H9 (cell line): Measurements from ENCODE around the gene GOLGA6L7. TPM values are rescaled to one million over a fixed set of nuclear protein-coding genes. Genes with fewer than 3 reads are reported as not detected.
"Not testable (repeated sequence)": the region's sequence is repeated elsewhere in the genome, so short reads cannot be mapped to it uniquely, and the experiment has no call there.

ENCODE experiments used
- DNase-seq: peaks from one replicate; pipeline ENCODE4 v3.0.0-alpha.2; 2017
- H2AFZ ChIP-seq: one replicate; pipeline ENCODE4 v1.6.1; 2013; ENCODE audit warnings: mild to moderate bottlenecking, low read length, control low read depth, moderate library complexity
- H2AK5ac ChIP-seq: 2 replicates; pipeline ENCODE4 v1.6.1; 2013; ENCODE audit warnings: low read length, control low read depth, mixed read lengths; ENCODE audit not compliant: insufficient read length
- H2BK120ac ChIP-seq: one replicate; pipeline ENCODE4 v1.6.1; 2013; ENCODE audit warnings: low read depth, mild to moderate bottlenecking, low read length, control low read depth, inconsistent platforms; ENCODE audit not compliant: poor library complexity, severe bottlenecking
- H2BK12ac ChIP-seq: 2 replicates; pipeline ENCODE4 v1.6.1; 2013; ENCODE audit warnings: low read length, control low read depth, mixed read lengths, low read depth; ENCODE audit not compliant: insufficient read length
- H2BK15ac ChIP-seq: 2 replicates; pipeline ENCODE4 v1.6.1; 2013; ENCODE audit warnings: low read depth, low read length, control low read depth
- H2BK20ac ChIP-seq: one replicate; pipeline ENCODE4 v1.6.1; 2013; ENCODE audit warnings: low read depth, mild to moderate bottlenecking, low read length, control low read depth, inconsistent platforms; ENCODE audit not compliant: poor library complexity, severe bottlenecking
- H2BK5ac ChIP-seq: 2 replicates; pipeline ENCODE4 v1.6.1; 2013; ENCODE audit warnings: low read length, control low read depth, mixed read lengths; ENCODE audit not compliant: insufficient read length
- H3K14ac ChIP-seq: 2 replicates; pipeline ENCODE4 v1.6.1; 2013; ENCODE audit warnings: low read length, control low read depth; ENCODE audit not compliant: insufficient read depth
- H3K18ac ChIP-seq: 2 replicates; pipeline ENCODE4 v1.6.1; 2013; ENCODE audit warnings: low read depth, mild to moderate bottlenecking, mixed read lengths, low read length, control low read depth; ENCODE audit not compliant: insufficient read length
- H3K23ac ChIP-seq: 2 replicates; pipeline ENCODE4 v1.6.1; 2013; ENCODE audit warnings: low read length, control low read depth, mixed read lengths, low read depth; ENCODE audit not compliant: insufficient read length
- H3K23me2 ChIP-seq: 2 replicates; pipeline ENCODE4 v1.6.1; 2013; ENCODE audit warnings: low read depth, mild to moderate bottlenecking, mixed read lengths, low read length, control low read depth; ENCODE audit not compliant: insufficient read length, poor library complexity, severe bottlenecking
- H3K27ac ChIP-seq: 2 replicates; pipeline ENCODE4 v1.5.1; 2013; ENCODE audit warnings: low read length, control low read depth, mixed read lengths, low read depth; ENCODE audit not compliant: insufficient read length
- H3K27me3 ChIP-seq: 2 replicates; pipeline ENCODE4 v1.6.1; 2013; ENCODE audit warnings: low read length, control low read depth, inconsistent platforms; ENCODE audit not compliant: insufficient read depth
- H3K4ac ChIP-seq: 2 replicates; pipeline ENCODE4 v1.6.1; 2013; ENCODE audit warnings: low read depth, mild to moderate bottlenecking, control low read depth, inconsistent platforms, low read length, moderate library complexity
- H3K4me1 ChIP-seq: 2 replicates; pipeline ENCODE4 v1.6.1; 2013; ENCODE audit warnings: low read length, control low read depth, inconsistent platforms; ENCODE audit not compliant: insufficient read depth
- H3K4me2 ChIP-seq: 2 replicates; pipeline ENCODE4 v1.6.1; 2013; ENCODE audit warnings: low read length, control low read depth, mixed read lengths; ENCODE audit not compliant: insufficient read length, insufficient read depth
- H3K56ac ChIP-seq: 2 replicates; pipeline ENCODE4 v1.6.1; 2013; ENCODE audit warnings: low read depth, mild to moderate bottlenecking, mixed read lengths, low read length, control low read depth; ENCODE audit not compliant: insufficient read length
- H3K79me1 ChIP-seq: 2 replicates; pipeline ENCODE4 v1.6.1; 2013; ENCODE audit warnings: low read depth, mild to moderate bottlenecking, moderate library complexity, low read length, control low read depth, inconsistent platforms; ENCODE audit not compliant: insufficient read depth, poor library complexity, severe bottlenecking
- H3K79me2 ChIP-seq: 2 replicates; pipeline ENCODE4 v1.6.1; 2013; ENCODE audit warnings: low read length, control low read depth, inconsistent platforms; ENCODE audit not compliant: insufficient read depth
- H3K9ac ChIP-seq: 2 replicates; pipeline ENCODE4 v1.6.1; 2013; ENCODE audit warnings: low read length, control low read depth, mixed read lengths; ENCODE audit not compliant: insufficient read length; ENCODE audit errors: extremely low read depth
- H3K9me3 ChIP-seq: one replicate; pipeline ENCODE4 v1.6.1; 2013; ENCODE audit warnings: low read depth, low read length, inconsistent platforms; ENCODE audit not compliant: control insufficient read depth
- H3T11ph ChIP-seq: one replicate; pipeline ENCODE4 v1.6.1; 2013; ENCODE audit warnings: mild to moderate bottlenecking, low read length, control low read depth, inconsistent platforms
- H4K20me1 ChIP-seq: one replicate; pipeline ENCODE4 v1.6.1; 2013; ENCODE audit not compliant: control insufficient read depth, insufficient read length, insufficient read depth
- H4K5ac ChIP-seq: 2 replicates; pipeline ENCODE4 v1.6.1; 2013; ENCODE audit warnings: low read depth, mild to moderate bottlenecking, mixed read lengths, low read length, control low read depth; ENCODE audit not compliant: insufficient read length
- H4K8ac ChIP-seq: replicated peaks from 2 replicates; pipeline ENCODE4 v1.6.1; 2013; ENCODE audit warnings: low read length, control low read depth, mixed read lengths, low read depth; ENCODE audit not compliant: insufficient read length
- H4K91ac ChIP-seq: 2 replicates; pipeline ENCODE4 v1.6.1; 2013; ENCODE audit warnings: low read depth, mild to moderate bottlenecking, moderate library complexity, mixed read lengths, low read length, control low read depth; ENCODE audit not compliant: insufficient read length
- H3K27ac Mint-ChIP-seq, 3 experiments: 2 replicates in 2 of 3; 3 replicates in 1 of 3; pipeline ENCODE4 v1.8.0; 2020 to 2021; ENCODE audit warnings: mixed read lengths in 3 of 3, mild to moderate bottlenecking in 1 of 3, moderate library complexity in 1 of 3
- H3K27me3 Mint-ChIP-seq: 2 replicates; pipeline ENCODE4 v1.8.0; 2021; ENCODE audit warnings: low read depth, mild to moderate bottlenecking, moderate library complexity, mixed read lengths
- H3K36me3 Mint-ChIP-seq, 3 experiments: 2 replicates in 2 of 3; 3 replicates in 1 of 3; pipeline ENCODE4 v1.8.0; 2020 to 2021; ENCODE audit warnings: low read depth in 3 of 3, mixed read lengths in 3 of 3; ENCODE audit not compliant: insufficient read depth in 1 of 3
- H3K4me1 Mint-ChIP-seq, 2 experiments: 2 replicates each; pipeline ENCODE4 v1.8.0; 2020; ENCODE audit warnings: mixed read lengths in 2 of 2
- H3K4me3 Mint-ChIP-seq, 2 experiments: 2 replicates in 1 of 2; 3 replicates in 1 of 2; pipeline ENCODE4 v1.8.0; 2020 to 2021; ENCODE audit warnings: mild to moderate bottlenecking in 2 of 2, mixed read lengths in 2 of 2, moderate library complexity in 1 of 2
- H3K9me3 Mint-ChIP-seq, 2 experiments: 2 replicates in 1 of 2; 3 replicates in 1 of 2; pipeline ENCODE4 v1.8.0; 2020; ENCODE audit warnings: mild to moderate bottlenecking in 2 of 2, mixed read lengths in 2 of 2, moderate library complexity in 1 of 2
- WGBS: extraction: QIAGEN DNeasy Blood & Tissue Kit; methylation state at CpG from one replicate; pipeline ENCODE4 v1.1.7; 2013; ENCODE audit warnings: missing lambda C conversion rate, low lambda C conversion rate, mixed read lengths; ENCODE audit not compliant: insufficient read length; ENCODE audit errors: extremely low coverage; 5-methylcytosine and 5-hydroxymethylcytosine counted together
- total RNA-seq: library from RNA; stranded (reverse); gene quantifications from 2 replicates; pipeline ENCODE4 v1.2.1, GENCODE V29; 2021

Gene GOLGA6L7
- total RNA-seq, 1 experiment from 2014 or later: not detected

- H3K79me1 ChIP-seq, H3K27ac Mint-ChIP-seq, H3K14ac ChIP-seq, H3K4me1 ChIP-seq, H2AFZ ChIP-seq, H3K9me3 ChIP-seq, H3K9ac ChIP-seq, H4K8ac ChIP-seq, H3K4ac ChIP-seq, H4K91ac ChIP-seq, H2BK5ac ChIP-seq, H3K79me2 ChIP-seq, H3K27me3 ChIP-seq, H2BK12ac ChIP-seq, H3K23me2 ChIP-seq, H2BK15ac ChIP-seq, H4K5ac ChIP-seq, H3K27ac ChIP-seq, H3K4me2 ChIP-seq, H3K36me3 Mint-ChIP-seq, H3T11ph ChIP-seq, H3K56ac ChIP-seq, H2BK20ac ChIP-seq, H2BK120ac ChIP-seq, DNase-seq, H4K20me1 ChIP-seq, H3K4me3 Mint-ChIP-seq, H3K23ac ChIP-seq, H3K9me3 Mint-ChIP-seq, H2AK5ac ChIP-seq: not testable (repeated sequence)
- no CpG with 5 or more reads among the region's 6 CpGs for WGBS
- H3K18ac ChIP-seq: peak overlapping the region; percentile 34
- peaks cover 14 to 27% of the 10 kb centered on the region in 2 experiments for H3K4me1 Mint-ChIP-seq
- H3K27me3 Mint-ChIP-seq: peaks cover 40% of the 10 kb centered on the region
Observed at GRCh38 chr15:28889871-28890270, 41.4 kb upstream of the GOLGA6L7 start.
